AML-193 (cell line): Measurements from ENCODE around the gene BOD1.
A peak's percentile ranks its signal among the peaks of the same experiment; 100 is the strongest.

ENCODE experiments used
- DNase-seq, 2 experiments: peaks; one replicate each; lab custom pipeline; 2025; lab: John Stamatoyannopoulos, UW

BOD1 gene

DNA sequence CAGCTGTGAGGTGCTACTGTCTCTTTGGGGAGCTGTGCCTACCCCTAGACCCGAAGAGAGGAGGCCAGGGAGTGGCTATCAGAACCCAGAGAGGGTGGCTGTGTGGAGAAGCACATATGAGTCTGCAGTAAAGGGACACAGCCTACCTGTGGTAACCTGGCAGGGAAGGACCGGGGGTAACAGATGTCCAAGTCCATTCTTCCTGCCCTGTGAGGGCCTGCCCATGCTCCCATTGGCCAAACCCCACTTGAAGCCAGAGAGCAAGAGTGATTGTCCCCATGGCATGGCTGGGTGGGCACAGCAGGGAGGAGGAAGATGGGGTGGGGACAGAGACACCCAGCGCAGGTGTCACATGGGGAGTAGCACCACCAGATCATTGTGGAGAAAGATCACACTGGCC lies 39.3 kb downstream of the BOD1 start:
- no peak for DNase-seq

DNA sequence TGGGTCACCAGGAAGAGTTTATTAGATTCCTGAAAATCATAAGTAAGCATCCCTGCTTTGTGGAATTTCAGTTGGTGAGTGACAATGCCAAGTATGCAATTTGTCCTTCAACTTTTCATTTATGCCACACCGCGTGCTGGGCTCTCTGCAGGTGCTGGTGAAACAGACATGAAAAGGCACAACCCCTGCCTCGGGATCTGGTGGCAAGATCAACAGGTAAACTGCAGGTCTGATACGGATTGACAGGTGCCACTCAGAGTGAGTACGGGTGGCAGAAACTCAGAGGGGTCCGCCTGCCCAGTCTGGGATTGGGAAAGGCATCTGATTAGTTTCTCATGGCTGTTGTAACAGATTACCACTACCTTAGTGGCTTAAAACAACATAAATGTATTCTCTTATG lies 40.5 kb downstream of the BOD1 start:
- DNase-seq = no peak

DNA sequence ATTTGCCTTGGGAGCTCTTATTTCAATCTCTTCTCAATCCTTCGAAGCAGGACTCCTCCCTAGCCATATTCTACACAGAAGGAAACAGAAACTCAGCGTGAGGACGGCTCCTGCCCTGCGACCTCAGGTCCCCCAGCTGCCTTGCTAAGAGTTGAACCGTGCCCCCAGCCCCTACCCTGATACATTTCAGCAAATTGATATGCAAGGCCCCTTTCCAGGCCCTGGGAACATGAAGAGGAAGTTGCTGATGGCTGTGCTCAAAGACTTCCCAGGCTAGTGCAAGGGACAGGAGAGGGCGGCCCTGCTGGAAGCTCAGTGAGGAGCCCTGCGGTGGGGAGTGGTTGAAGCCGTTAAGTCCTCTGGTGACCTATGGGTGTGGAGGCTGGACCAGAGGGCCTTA lies 41.5 kb downstream of the BOD1 start:
- DNase-seq = no peak

DNA sequence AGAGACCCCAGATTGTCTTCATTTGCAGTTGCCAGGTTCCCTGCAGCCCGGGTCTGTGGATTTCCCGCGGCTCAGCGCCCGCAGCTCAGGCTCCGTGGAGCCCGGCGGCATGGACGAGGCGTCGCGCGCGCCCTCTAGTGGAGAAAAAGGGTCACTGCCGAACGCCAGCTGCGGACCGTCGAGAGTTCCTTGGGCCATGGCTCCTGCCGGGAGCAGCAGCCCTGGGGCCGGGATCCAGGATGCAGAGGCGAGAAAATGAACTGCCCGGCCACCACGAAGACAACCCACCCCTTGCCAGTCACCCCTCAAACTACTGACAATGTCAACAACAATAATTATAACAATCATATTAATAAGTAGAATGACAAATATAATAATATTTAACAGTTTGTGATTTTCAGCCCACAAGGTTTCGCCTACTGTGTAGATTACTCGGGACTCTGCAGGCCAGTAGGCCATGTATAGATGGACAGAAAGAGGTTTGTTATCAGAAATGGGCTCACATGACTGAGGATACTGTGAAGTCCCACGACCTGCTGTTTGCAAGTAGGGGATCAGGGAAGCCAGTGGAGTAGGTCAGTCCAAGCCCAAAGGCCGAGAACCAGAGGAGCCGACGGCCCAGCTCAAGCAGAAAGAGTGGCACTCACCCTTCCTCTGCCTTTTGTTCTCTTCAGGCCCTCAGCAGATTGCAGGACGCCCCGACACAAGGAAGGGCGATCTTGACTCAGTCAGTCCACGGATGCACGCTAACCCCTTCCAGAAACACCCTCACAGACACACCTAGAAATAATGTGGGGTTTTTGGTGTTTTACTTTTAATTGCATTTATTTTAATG lies 43.1 kb downstream of the BOD1 start:
- peak; percentile 21 to 34 for DNase-seq

DNA sequence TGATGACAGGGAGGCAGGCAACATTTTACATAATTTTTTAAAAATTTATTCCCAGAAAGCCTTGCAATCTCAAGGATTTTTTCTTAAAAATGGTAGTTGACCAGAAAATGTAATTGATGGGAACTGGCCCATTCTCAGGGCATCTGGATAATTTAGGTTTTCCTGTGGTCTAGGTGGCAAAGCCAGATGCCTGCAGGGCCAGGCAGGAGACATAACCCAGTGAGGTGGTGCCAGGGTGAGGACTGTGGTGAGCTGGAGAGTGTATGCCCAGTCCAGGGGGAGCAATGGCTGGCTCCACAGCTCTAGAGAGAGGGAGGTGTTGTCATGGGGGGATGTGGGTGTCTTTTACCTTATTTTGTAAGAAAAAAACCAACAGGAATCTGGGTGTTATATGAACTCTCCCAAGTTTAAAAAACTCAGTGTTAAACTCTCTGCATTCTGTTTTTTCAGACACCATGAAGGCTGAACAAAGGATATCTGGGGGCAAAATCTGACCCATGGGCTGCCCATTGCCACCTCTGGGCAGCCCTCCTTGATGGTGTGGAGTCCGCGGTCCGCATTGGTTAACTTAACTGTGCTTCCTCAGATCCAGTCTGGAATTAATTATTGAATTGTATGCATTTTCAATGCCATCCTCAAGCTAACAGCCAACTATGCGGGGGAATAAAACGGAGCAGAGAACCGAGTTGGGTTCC lies 43.9 kb downstream of the BOD1 start:
- no peak for DNase-seq

DNA sequence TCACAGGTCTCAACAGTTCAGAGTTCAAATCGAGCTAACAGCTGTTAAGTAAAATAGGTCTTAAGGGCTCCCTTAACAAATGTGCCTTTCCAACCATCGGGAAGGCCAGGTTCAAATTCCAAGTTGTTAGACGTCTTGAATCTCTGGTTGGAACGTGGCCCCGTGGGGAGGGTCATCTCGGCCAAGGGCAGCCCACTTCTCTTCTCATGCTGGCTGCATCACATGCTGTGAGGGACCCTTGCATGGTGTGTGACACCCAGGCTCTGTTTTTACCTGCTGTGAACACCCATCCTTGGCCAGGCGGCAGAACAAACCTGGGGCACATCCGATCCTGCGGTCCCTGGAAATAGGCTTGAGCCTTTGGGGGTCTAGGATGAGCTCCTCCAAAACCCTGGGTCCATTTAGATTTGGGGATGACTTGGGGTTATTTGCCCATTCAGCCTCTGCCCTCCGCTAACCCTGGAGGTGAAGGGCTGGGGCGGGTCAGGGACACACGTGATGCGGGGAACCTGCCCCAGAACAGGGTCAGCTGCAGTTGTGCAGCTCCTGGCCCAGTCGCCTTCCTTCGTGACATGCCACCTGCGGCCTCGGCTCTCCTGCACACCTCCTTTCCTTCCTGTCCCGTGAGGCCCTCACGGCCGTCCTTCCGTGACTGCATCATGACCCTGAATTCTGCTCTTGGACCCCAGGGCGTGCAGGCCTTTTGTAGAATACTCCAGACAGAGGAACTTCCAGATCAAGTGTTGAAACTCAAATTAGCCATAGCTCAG lies 45.9 kb downstream of the BOD1 start:
- no peak for DNase-seq

DNA sequence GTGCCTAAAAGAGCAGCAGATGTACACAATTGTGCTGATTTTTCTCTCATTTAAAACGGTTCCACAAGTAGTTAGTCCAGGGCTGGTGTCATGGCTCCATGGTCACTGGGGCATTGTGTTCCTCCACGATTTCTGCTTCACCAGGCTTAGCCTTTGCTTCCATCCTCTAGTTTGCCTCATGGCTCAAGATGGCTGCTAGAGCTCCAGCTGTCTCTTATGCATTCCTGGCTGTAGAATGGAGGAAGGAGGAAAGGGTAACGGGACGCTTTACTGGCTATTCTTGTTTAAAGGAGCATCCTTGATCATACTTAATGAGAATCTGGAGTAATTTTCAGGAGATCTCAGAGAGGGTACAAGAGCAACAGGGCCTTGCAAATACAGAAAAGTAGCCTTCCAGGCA lies 47.7 kb downstream of the BOD1 start:
- DNase-seq = no peak

DNA sequence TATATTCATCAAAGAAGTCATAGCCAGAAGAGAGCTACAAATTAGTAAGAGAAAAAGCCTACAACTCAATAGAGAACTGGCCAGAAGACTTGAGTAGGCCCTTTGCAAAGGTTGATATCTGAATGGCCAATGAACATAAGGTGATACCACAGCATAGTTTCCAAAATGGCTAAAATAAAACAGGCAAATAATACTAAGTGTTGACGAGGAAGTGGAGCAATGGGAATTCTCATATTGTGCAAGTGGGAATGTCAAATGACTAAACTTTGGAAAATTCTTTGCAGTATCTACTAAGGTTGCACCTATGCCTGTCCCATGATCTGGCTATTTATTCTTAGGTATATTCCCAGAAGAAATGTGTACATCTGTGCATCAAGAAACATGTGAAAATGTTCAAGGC lies 48.3 kb downstream of the BOD1 start:
- no peak for DNase-seq

DNA sequence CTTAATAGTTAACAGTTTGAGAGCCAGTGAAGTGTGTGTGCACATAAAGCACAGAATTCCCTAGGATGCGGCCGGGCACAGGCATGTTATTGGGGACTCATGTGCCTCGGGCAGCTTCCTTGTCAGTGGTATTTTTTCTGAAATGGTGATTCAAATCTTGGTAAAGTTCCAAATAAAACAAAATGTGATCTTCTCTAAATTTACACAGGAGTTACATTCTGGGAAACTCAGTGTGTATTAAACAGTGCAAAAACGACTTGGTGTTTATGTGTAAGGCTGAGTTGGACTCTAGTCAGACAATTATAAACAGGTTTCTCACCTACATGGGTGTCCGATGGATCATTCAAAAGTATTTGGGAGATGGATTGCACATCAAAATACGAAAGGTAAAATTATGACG lies 48.9 kb downstream of the BOD1 start:
- DNase-seq = no peak

DNA sequence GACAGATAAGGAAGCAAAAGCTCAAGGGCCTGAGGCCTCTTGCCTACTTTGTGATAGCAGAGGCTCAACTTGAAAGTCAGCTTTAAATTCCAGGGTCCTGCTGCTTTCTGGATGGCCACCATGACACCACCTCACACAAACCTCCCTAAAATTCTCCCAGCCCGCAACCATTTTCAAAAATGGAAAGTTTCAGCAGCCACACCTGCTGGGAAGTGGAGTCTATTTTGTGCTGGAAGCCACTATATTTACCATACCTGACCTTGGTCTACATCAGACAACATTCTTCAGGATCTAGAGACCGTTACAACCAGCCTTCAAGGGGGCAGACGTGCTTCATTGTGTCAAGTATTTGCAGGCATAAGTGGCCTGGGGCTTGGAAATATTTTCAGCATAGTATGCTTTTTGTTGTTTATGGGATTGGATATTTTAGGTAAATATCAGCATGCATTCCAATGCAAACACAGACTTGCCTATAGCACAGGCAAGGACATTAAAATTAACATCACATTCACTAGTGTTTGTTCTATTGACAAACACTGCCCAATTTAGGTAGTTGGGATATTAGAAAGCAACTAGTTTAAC lies 50.9 kb downstream of the BOD1 start:
- DNase-seq = no peak

DNA sequence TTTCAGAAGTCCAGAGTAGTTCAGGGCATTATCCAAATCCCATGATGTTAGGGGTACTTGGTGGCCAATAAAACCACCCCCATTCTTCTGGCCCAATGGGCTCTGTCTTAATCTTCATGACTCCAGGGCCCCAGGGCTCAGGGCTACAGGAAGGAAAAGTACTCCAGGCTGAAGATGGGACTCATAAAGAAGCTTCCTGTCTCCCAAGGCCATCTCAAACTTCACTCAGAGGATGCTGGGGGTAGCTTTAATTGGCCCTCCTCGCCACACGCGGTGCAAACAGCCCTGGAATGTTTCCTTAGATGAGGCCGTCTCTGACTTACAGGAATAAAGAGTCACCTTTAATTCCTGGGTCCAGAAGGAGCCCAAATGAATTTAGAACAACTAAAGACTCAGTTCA lies 52.3 kb downstream of the BOD1 start:
- DNase-seq = no peak

DNA sequence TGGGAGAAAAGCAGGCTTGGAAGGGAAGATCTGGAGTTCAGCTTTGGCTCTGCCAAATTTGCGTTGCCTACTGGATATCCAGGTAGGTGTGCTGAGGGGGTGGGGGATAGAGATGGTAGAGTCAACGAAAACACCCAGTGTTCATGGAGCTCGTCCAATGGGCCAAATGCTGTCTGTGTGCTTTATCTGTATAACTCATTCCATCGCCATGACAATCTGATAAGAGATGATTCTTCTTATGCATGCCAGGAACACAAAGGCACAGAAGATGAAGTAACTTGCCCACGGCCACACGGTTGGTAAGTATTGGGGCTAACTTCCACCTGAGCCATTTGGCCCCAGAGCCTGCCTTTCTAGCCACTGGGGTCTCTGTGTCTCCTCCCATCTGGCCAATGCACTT lies 53.2 kb downstream of the BOD1 start:
- no peak for DNase-seq

DNA sequence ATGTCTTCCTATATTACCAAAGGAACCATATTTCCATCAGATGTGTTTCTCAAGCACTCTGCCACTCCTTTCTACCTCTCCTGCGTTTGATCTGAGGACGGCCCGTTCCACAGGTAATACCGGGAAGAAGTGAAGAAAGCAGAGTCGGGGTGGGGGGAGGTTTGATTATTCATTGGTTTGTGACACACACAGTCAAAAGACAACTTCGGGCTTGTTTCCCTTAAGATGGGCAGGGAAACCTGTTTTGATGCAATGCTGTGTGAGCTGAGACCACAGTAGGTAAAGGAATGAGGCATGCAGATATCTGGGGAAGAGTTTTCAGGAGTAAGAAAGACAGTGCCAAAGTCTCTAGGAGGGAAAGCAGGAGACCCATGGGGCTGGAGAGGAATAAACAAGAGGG lies 54.0 kb downstream of the BOD1 start:
- DNase-seq = no peak
